Gastrocnemius medialis (tissue), 4 donors: ENCODE data around the gene LGALS12.

ENCODE experiments used
- CTCF ChIP-seq, 5 experiments: fragments of 450-650 bp in 3 of 5; fragments of 200-600 bp in 2 of 5; sonication (generic) in 2 of 5; IDR thresholded peaks in 4 of 5; conservative IDR thresholded peaks in 1 of 5; 1 replicate in 4 of 5; 2 replicates in 1 of 5; pipeline ENCODE4 v1.5.1; 2016 to 2019; ENCODE audit warnings: antibody characterized with exemption in 5 of 5, mild to moderate bottlenecking in 3 of 5, moderate library complexity in 3 of 5
- POLR2A ChIP-seq, 2 donors: fragments of 450-650 bp; IDR thresholded peaks; one replicate each; pipeline ENCODE4 v1.6.1; 2017; ENCODE audit warnings: antibody characterized with exemption in 2 of 2, mild to moderate bottlenecking in 2 of 2, moderate library complexity in 2 of 2

GRCh38 chr11:63543711-63544110, 37.8 kb downstream of the LGALS12 start:
- TF ChIP-seq POLR2A (IDR thresholded peaks at IDR 0.05) (no peak), CTCF (IDR thresholded peaks at IDR 0.05 in 4 of 5, conservative IDR thresholded peaks at IDR 0.05 in 1 of 5) (no peak)
